Bone marrow (tissue), 2 donors: ENCODE results near the gene CARS2.
"Not testable (repeated sequence)": the region's sequence is repeated elsewhere in the genome, so short reads cannot be mapped to it uniquely, and the experiment has no call there.

ENCODE experiments used
- DNase-seq, 2 donors: peaks; one replicate each; lab custom pipeline; 2025; lab: John Stamatoyannopoulos, UW

The CARS2 gene

GRCh38 chr13:110705826-110706569, at the start of gene CARS2:
TSS of gene CARS2 (minus strand) at chr13:110706116. CDS start at chr13:110706093, 23 bp downstream.
- peak; percentile 91 to 94 for DNase-seq

- no peak for DNase-seq
Measured at GRCh38 chr13:110748271-110748670, 42.4 kb upstream of the CARS2 start.

- no peak for DNase-seq
Measured at GRCh38 chr13:110746438-110746837, 40.5 kb upstream of the CARS2 start.

- DNase-seq, result no peak
Measured at GRCh38 chr13:110743687-110744086, 37.8 kb upstream of the CARS2 start.

GRCh38 chr13:110737555-110737954, 31.6 kb upstream of the CARS2 start:
- DNase-seq, result no peak

- DNase-seq, result no peak
Measured at GRCh38 chr13:110734561-110734960, 28.6 kb upstream of the CARS2 start.

- no peak for DNase-seq
Measured at GRCh38 chr13:110731072-110731471, 25.2 kb upstream of the CARS2 start.

GRCh38 chr13:110726726-110727125, 20.8 kb upstream of the CARS2 start:
- no peak for DNase-seq

GRCh38 chr13:110726153-110726552, 20.2 kb upstream of the CARS2 start:
- DNase-seq, result not testable (repeated sequence)

GRCh38 chr13:110723598-110723997, 17.7 kb upstream of the CARS2 start:
- DNase-seq, result no peak

GRCh38 chr13:110722971-110723370, 17.1 kb upstream of the CARS2 start:
- no peak for DNase-seq

GRCh38 chr13:110719036-110719710, 13.3 kb upstream of the CARS2 start:
- no peak for DNase-seq

- DNase-seq, result no peak
Measured at GRCh38 chr13:110716247-110716515, 10.3 kb upstream of the CARS2 start.

GRCh38 chr13:110715395-110716246, 9.7 kb upstream of the CARS2 start:
- DNase-seq, result peak; percentile 79 to 100

- peak in 1 of 2 donors; percentile 68 for DNase-seq
Measured at GRCh38 chr13:110714797-110715394, 9.0 kb upstream of the CARS2 start.

GRCh38 chr13:110713981-110714796, 8.3 kb upstream of the CARS2 start:
- DNase-seq, result peak in 1 of 2 donors; percentile 65

- DNase-seq, result no peak
Measured at GRCh38 chr13:110713642-110713952, 7.7 kb upstream of the CARS2 start, which contains the start of gene ING1. TSS of gene ING1 (plus strand) at chr13:110713700. CDS start at chr13:110714150, 450 bp downstream.

- DNase-seq, result peak; percentile 98
Measured at GRCh38 chr13:110712849-110713641, 7.1 kb upstream of the CARS2 start.

GRCh38 chr13:110712081-110712848, 6.3 kb upstream of the CARS2 start:
- peak; percentile 63 to 98 for DNase-seq
